Subcutaneous adipose tissue (tissue), 4 donors: Measurements from ENCODE around the gene TSC1. TPM values are rescaled to one million over a fixed set of nuclear protein-coding genes. Genes with fewer than 3 reads are reported as not detected.

Experiments
- total RNA-seq, 4 donors: library from RNA; depleted of rRNA; stranded (reverse); fragments of >200 nt; gene quantifications; one replicate each; pipeline ENCODE4 v1.1.0, GENCODE V29; 2016
- TF ChIP-seq, protein P1 (sequence below): fragments of 450-650 bp; IDR thresholded peaks from one replicate; pipeline ENCODE4 v1.5.1; 2016; ENCODE audit warnings: low read depth, mild to moderate bottlenecking, control low read depth, antibody characterized with exemption, moderate library complexity

TSC1 gene
- total RNA-seq, 4 donors from 2014 or later, result 43.4 to 63.1 (median 51.4) TPM

DNA sequence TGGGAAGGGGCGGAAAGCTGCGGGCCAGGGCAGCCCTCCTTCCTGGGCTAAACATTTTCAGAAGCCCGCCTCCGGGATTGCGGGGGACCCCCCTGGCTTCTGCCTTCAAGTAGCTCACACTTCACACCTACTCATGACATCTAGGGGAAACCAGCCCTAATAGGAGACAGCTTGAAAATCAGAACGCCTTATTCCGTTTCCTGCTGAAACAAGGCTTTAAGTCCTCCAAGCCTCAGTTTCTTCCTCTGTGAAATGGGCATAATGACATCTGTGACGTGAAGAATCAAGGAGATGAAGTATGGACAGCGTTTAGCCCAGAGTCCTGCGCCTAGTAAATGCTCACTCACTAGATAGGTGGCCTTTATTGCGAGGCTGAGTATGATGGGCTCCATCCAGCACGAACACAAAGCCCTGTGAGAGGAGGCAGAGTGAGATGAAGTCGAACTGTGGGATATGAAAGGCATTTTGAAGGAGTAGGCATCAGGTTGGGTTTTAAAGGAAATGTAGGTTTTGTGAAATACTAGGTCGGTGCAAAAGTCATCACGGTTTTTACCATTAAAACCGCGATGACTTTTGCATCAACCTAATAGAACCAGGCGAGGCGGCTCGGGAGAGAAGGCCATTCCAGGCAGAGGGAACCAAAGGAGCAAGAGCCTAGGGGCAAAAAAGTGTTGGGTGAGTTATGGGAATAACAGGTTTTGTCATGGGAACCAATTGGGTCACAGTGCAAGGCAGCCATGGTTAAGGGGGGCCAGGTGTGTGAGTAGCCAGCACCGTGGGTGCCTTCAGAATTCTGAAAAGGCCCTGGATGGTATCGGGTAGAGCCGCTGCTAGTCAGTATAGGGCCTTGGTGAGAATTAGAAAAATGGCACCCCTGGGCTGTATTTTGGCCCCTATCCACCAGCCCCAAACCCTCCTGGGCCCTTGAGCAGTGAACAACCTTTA, 1.0 kb upstream of the TSC1 start:
- TF ChIP-seq, protein P1, sequence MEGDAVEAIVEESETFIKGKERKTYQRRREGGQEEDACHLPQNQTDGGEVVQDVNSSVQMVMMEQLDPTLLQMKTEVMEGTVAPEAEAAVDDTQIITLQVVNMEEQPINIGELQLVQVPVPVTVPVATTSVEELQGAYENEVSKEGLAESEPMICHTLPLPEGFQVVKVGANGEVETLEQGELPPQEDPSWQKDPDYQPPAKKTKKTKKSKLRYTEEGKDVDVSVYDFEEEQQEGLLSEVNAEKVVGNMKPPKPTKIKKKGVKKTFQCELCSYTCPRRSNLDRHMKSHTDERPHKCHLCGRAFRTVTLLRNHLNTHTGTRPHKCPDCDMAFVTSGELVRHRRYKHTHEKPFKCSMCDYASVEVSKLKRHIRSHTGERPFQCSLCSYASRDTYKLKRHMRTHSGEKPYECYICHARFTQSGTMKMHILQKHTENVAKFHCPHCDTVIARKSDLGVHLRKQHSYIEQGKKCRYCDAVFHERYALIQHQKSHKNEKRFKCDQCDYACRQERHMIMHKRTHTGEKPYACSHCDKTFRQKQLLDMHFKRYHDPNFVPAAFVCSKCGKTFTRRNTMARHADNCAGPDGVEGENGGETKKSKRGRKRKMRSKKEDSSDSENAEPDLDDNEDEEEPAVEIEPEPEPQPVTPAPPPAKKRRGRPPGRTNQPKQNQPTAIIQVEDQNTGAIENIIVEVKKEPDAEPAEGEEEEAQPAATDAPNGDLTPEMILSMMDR, result no peak

DNA sequence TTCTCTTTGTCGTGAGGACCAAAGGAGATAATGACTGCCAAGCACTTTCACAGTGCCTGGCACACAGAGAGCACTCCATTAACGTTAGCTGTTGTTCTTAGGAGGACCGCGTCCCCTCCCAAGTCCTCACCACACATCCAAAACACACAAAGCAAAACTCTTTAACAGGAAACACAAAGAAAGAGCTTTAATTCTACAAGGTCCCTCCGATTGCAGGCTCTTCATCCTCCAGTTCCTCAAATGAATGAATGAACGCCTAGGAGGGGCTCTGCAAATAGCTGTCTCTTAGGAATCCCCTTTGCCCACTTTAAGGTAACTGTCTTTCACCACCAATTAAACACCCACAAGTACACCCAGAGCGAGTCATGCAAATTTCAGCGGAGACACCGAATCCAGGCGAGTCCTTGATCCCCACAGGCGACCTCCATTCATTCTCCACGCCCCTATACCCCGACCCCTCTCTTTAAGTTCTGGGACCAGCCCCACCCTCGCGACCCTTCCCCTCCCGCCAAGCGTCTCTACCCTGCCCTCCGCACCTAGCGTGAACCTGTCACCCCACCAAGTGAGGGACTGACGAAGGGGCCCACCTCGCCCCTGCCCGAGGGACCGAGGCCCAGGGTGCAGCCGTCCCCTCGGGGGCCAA, 644 bp downstream of the TSC1 start:
- TF ChIP-seq, protein P1, result no peak

- TF ChIP-seq, protein P1, result no peak
These were observed 1.8 kb downstream of the TSC1 start for GRCh38 chr9:132942541-132943182.

- TF ChIP-seq, protein P1, result no peak
These were observed 5.2 kb downstream of the TSC1 start for GRCh38 chr9:132939169-132939568.

GRCh38 chr9:132937463-132937901, 6.9 kb downstream of the TSC1 start:
- TF ChIP-seq, protein P1, result no peak

DNA sequence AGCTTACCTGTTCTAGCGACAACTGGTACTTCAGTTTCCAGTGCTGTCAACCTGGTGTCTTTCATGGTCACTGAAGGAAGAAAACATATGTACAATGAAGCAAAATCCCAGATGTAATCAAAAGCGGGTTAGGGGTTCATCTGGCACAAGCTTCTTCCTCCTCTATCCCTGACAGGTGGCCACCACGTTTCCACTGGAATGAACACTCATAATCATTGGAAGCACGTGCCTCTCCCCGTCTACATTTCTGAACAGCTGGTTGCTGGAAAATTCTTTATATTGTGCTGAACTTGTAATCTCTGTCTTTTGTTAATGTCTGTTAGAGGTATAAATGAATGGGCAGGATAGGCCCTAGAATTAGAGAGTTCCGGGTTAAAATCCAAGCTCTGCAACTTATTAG, 9.4 kb downstream of the TSC1 start:
- TF ChIP-seq, protein P1, result no peak
